SK-N-SH (cell line): ENCODE measurements around the gene CEP44. TPM values are rescaled to one million over a fixed set of nuclear protein-coding genes. Genes with fewer than 3 reads are reported as not detected.

Experiments
- CTCF ChIA-PET: fragments of 300-600, 350-600 bp; formaldehyde crosslinking; extraction: SDS; loops from one replicate; lab custom pipeline; 2021; lab: Yijun Ruan, JAX
- POLR2A ChIA-PET: fragments of 350-600 bp; sonication (Branson Sonifier 250); formaldehyde crosslinking; extraction: SDS; loops from one replicate; lab custom pipeline; 2020; ENCODE audit warnings: antibody characterized with exemption, inconsistent platforms; lab: Yijun Ruan, JAX
- DNase-seq: peaks from one replicate; pipeline ENCODE4 v3.0.0; 2012
- H2AFZ ChIP-seq: fragments of 200-600 bp; sonication (generic); 2 replicates; pipeline ENCODE4 v1.8.1; 2016; ENCODE audit warnings: antibody characterized with exemption, mild to moderate bottlenecking, low read depth
- H3F3A ChIP-seq: fragments of 200-600 bp; sonication (generic); replicated peaks from 2 replicates; pipeline ENCODE3; 2016; ENCODE audit warnings: antibody characterized with exemption, mild to moderate bottlenecking; ENCODE audit not compliant: insufficient read depth
- H3K27ac ChIP-seq, 2 experiments: fragments of 200-500 bp in 1 of 2; fragments of 200-600 bp in 1 of 2; sonication (Bioruptor generic) in 1 of 2; sonication (generic), shearing (Covaris generic) in 1 of 2; 2 replicates each; pipeline versions ENCODE4 v1.5.1 to v1.6.1; 2014 to 2016; ENCODE audit warnings: low read depth in 2 of 2, inconsistent platforms in 1 of 2, low read length in 1 of 2, mild to moderate bottlenecking in 1 of 2, mixed read lengths in 1 of 2
- H3K27me3 ChIP-seq: fragments of 200-600 bp; sonication (generic), shearing (Covaris generic); 2 replicates; pipeline ENCODE4 v1.6.1; 2016; ENCODE audit warnings: mixed run types; ENCODE audit not compliant: insufficient read depth
- H3K36me3 ChIP-seq, 2 experiments: fragments of 200-500 bp in 1 of 2; fragments of 200-600 bp in 1 of 2; sonication (Bioruptor generic) in 1 of 2; sonication (generic) in 1 of 2; replicated peaks in 1 of 2; 2 replicates each; pipeline versions ENCODE3 to v1.5.1; 2014 to 2016; ENCODE audit warnings: low read length in 1 of 2, mild to moderate bottlenecking in 1 of 2; ENCODE audit not compliant: insufficient read depth in 2 of 2, control insufficient read depth in 1 of 2
- H3K4me1 ChIP-seq, 2 experiments: fragments of 200-500 bp in 1 of 2; fragments of 200-600 bp in 1 of 2; sonication (Bioruptor generic) in 1 of 2; sonication (generic), shearing (Covaris generic) in 1 of 2; 2 replicates each; pipeline versions ENCODE4 v1.5.1 to v1.6.1; 2014 to 2016; ENCODE audit warnings: low read depth in 1 of 2, low read length in 1 of 2, mixed run types in 1 of 2; ENCODE audit not compliant: insufficient read depth in 2 of 2, control insufficient read depth in 1 of 2
- H3K4me2 ChIP-seq: fragments of 200-600 bp; sonication (generic), shearing (Covaris generic); 2 replicates; pipeline ENCODE4 v1.6.1; 2017; ENCODE audit warnings: mixed run types
- H3K4me3 ChIP-seq, 2 experiments: fragments of 200-500 bp in 1 of 2; fragments of 200-600 bp in 1 of 2; sonication (Bioruptor generic) in 1 of 2; sonication (generic), shearing (Covaris generic) in 1 of 2; 2 replicates each; pipeline versions ENCODE4 v1.5.1 to v1.8.1; 2014 to 2016; ENCODE audit warnings: low read depth in 2 of 2, inconsistent platforms in 1 of 2, low read length in 1 of 2, mild to moderate bottlenecking in 1 of 2, mixed read lengths in 1 of 2, moderate library complexity in 1 of 2
- H3K79me2 ChIP-seq: fragments of 200-600 bp; sonication (generic); 2 replicates; pipeline ENCODE4 v1.8.1; 2017; ENCODE audit warnings: mild to moderate bottlenecking; ENCODE audit not compliant: insufficient read depth
- H3K9ac ChIP-seq: fragments of 200-600 bp; sonication (generic); 2 replicates; pipeline ENCODE4 v1.6.1; 2017; ENCODE audit warnings: mixed run types
- H3K9me2 ChIP-seq: fragments of 200-600 bp; sonication (generic); 2 replicates; pipeline ENCODE4 v1.6.1; 2017; ENCODE audit warnings: mixed run types
- H3K9me3 ChIP-seq: fragments of 200-600 bp; sonication (generic); 2 replicates; pipeline ENCODE4 v1.6.1; 2017; ENCODE audit warnings: mixed run types, mild to moderate bottlenecking, moderate library complexity
- H4K20me1 ChIP-seq: fragments of 200-600 bp; sonication (generic); 2 replicates; pipeline ENCODE4 v1.6.1; 2017; ENCODE audit warnings: mild to moderate bottlenecking, mixed run types; ENCODE audit not compliant: insufficient read depth
- ELF1 ChIP-seq: IDR thresholded peaks from 2 replicates; pipeline ENCODE4 v1.4.0; 2012
- EZH2phosphoT487 ChIP-seq: fragments of 200-600 bp; sonication (generic); IDR thresholded peaks from 2 replicates; pipeline ENCODE4 v1.6.1; 2017; ENCODE audit warnings: low read depth, mixed run types, mild to moderate bottlenecking, antibody characterized with exemption, moderate library complexity, borderline replicate concordance
- FOSL2 ChIP-seq: IDR thresholded peaks from 2 replicates; pipeline ENCODE4 v1.4.0; 2012; ENCODE audit warnings: low read depth, mild to moderate bottlenecking, moderate library complexity, borderline replicate concordance
- FOXJ3 ChIP-seq: sonication (generic); formaldehyde crosslinking; IDR thresholded peaks from 2 replicates; pipeline ENCODE4 v1.5.1; 2020; ENCODE audit warnings: mild to moderate bottlenecking, missing genetic modification reagents
- GATA2 ChIP-seq: sonication (generic); formaldehyde crosslinking; IDR thresholded peaks from 2 replicates; pipeline ENCODE4 v1.5.0; 2020; ENCODE audit warnings: mild to moderate bottlenecking, missing genetic modification reagents
- MEF2A ChIP-seq: IDR thresholded peaks from 2 replicates; pipeline ENCODE4 v1.4.0; 2012; ENCODE audit warnings: low read depth, borderline replicate concordance
- POLR2AphosphoS5 ChIP-seq: IDR thresholded peaks from 2 replicates; pipeline ENCODE4 v1.6.1; 2012; ENCODE audit warnings: low read depth, low read length
- RFX5 ChIP-seq: IDR thresholded peaks from 2 replicates; pipeline ENCODE4 v1.6.1; 2012; ENCODE audit warnings: mild to moderate bottlenecking, improper control_type of control experiment, low read length
- RXRA ChIP-seq: IDR thresholded peaks from 2 replicates; pipeline ENCODE4 v1.4.0; 2012; ENCODE audit warnings: low read depth, mild to moderate bottlenecking, borderline replicate concordance
- SIN3A ChIP-seq: IDR thresholded peaks from 2 replicates; pipeline ENCODE4 v1.6.1; 2012; ENCODE audit warnings: low read depth, mild to moderate bottlenecking, low read length, moderate library complexity, borderline replicate concordance
- SMC3 ChIP-seq: IDR thresholded peaks from 2 replicates; pipeline ENCODE4 v1.6.1; 2012; ENCODE audit warnings: low read depth, low read length, improper control_type of control experiment
- TEAD4 ChIP-seq: IDR thresholded peaks from 2 replicates; pipeline ENCODE4 v1.4.0; 2012; ENCODE audit warnings: mild to moderate bottlenecking, borderline replicate concordance; ENCODE audit not compliant: insufficient read depth
- YY1 ChIP-seq: IDR thresholded peaks from 2 replicates; pipeline ENCODE4 v1.4.0; 2012; ENCODE audit warnings: low read depth, mild to moderate bottlenecking
- WGBS: methylation state at CpG from one replicate; pipeline ENCODE4 v1.1.6; 2017; ENCODE audit warnings: low lambda C conversion rate; 5-methylcytosine and 5-hydroxymethylcytosine counted together
- polyA plus RNA-seq, 3 experiments: library from polyadenylated mRNA; depleted of rRNA; stranded (reverse); fragments of >200 nt; gene quantifications; 2 replicates each; pipeline ENCODE4 v1.2.3, GENCODE V29; 2012
- TF ChIP-seq, protein P1 (sequence below): IDR thresholded peaks from 2 replicates; pipeline ENCODE4 v1.4.0; 2012; ENCODE audit warnings: low read depth
- TF ChIP-seq, protein P2 (sequence below): IDR thresholded peaks from 2 replicates; pipeline ENCODE4 v1.4.0; 2012; ENCODE audit warnings: low read depth, borderline replicate concordance
- TF ChIP-seq, protein P3 (sequence below): IDR thresholded peaks from 2 replicates; pipeline ENCODE4; 2012

Gene CEP44
- polyA plus RNA-seq, 1 of the 3 experiments (the other 2 are of a cell fraction): 3.8 TPM

DNA sequence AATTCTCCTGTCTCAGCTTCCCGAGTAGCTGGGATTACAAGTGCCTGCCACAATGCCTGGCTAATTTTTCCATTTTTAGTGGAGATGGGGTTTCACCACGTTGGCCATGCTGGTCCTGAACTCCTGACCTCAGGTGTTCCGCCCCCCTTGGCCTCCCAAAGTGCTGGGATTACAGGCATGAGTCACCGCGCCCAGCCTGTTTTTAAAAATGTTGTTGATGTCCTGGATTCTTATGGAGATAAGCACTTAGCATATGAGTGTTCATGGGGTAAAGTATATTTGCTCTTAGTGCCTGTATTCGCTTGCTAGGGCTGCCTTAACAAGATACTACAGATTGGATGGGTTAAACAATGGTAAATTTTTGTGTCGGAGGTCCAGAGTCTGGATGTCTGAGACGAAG, 91.7 kb downstream of the CEP44 start:
- Histone ChIP-seq H3K27me3 (no peaks in the 10 kb centered on the region; the same call in 1 of the 2 replicates), H3K79me2 (no peaks in the 10 kb centered on the region), H3K36me3 (no peaks in the 10 kb centered on the region), H4K20me1 (no peaks in the 10 kb centered on the region), H3F3A (no peaks in the 10 kb centered on the region), H3K4me1 (no peaks in the 10 kb centered on the region; a peak in 1 of 4 replicates), H3K4me2 (no peak overlapping the region), H3K9me3 (no peaks in the 10 kb centered on the region), H2AFZ (no peak overlapping the region), H3K4me3 (no peak overlapping the region), H3K9me2 (no peaks in the 10 kb centered on the region), H3K9ac (no peak overlapping the region), H3K27ac (no peak overlapping the region)
- TF ChIP-seq RFX5 (no peak), POLR2AphosphoS5 (no peak), FOXJ3 (CRISPR knock-in tag) (no peak)
- DNase-seq: no peak
- CTCF ChIA-PET: no interaction called here
- 55% methylated on average over 8 of the region's 8 CpGs for WGBS
- POLR2A ChIA-PET: no interaction called here

DNA sequence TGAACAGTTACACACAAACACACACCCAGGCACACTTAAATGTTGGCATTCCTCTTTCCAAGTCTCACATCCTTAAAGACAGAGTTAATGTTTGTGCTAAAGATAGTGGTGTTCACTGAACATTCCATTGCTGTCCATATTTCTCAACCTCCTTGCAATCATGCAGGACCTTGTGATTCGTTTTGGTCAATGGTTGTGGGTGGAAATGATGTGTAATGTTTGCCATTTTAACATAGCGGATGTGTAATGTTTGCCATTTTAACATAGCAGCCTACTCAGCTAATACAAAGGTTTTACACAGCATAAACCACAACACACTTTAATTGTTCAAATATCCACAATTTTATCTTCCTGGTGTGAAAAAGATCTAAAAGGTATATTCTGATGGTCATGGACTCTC, 93.9 kb downstream of the CEP44 start:
- no peak for DNase-seq
- Histone ChIP-seq H2AFZ (no peak overlapping the region), H3K9me2 (no peaks in the 10 kb centered on the region), H3K9me3 (no peaks in the 10 kb centered on the region), H4K20me1 (no peaks in the 10 kb centered on the region), H3K4me2 (no peak overlapping the region), H3K36me3 (no peaks in the 10 kb centered on the region), H3K4me1 (no peaks in the 10 kb centered on the region; a peak in 1 of 4 replicates), H3K27ac (no peak overlapping the region), H3F3A (no peaks in the 10 kb centered on the region), H3K79me2 (no peaks in the 10 kb centered on the region), H3K4me3 (no peak overlapping the region), H3K9ac (no peak overlapping the region)
- WGBS: 38% methylated on average over 2 of the region's 2 CpGs
- POLR2A ChIA-PET: no interaction called here
- CTCF ChIA-PET: interaction anchor here (2.3 kb wide), 1 partner anchor 12 kb away, joined by 6 read pairs; no protein-coding TSS in a partner anchor
- TF ChIP-seq SMC3: no peak
- TF ChIP-seq TEAD4: no peak
- TF ChIP-seq EZH2phosphoT487: no peak
- no peak for TF ChIP-seq ELF1
- TF ChIP-seq MEF2A: no peak
- TF ChIP-seq GATA2: no peak
- TF ChIP-seq, protein P1, sequence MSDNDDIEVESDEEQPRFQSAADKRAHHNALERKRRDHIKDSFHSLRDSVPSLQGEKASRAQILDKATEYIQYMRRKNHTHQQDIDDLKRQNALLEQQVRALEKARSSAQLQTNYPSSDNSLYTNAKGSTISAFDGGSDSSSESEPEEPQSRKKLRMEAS: no peak
- TF ChIP-seq YY1: no peak
- TF ChIP-seq, protein P2, sequence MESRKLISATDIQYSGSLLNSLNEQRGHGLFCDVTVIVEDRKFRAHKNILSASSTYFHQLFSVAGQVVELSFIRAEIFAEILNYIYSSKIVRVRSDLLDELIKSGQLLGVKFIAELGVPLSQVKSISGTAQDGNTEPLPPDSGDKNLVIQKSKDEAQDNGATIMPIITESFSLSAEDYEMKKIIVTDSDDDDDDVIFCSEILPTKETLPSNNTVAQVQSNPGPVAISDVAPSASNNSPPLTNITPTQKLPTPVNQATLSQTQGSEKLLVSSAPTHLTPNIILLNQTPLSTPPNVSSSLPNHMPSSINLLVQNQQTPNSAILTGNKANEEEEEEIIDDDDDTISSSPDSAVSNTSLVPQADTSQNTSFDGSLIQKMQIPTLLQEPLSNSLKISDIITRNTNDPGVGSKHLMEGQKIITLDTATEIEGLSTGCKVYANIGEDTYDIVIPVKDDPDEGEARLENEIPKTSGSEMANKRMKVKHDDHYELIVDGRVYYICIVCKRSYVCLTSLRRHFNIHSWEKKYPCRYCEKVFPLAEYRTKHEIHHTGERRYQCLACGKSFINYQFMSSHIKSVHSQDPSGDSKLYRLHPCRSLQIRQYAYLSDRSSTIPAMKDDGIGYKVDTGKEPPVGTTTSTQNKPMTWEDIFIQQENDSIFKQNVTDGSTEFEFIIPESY: no peak
- no peak for TF ChIP-seq SIN3A
- TF ChIP-seq, protein P3, sequence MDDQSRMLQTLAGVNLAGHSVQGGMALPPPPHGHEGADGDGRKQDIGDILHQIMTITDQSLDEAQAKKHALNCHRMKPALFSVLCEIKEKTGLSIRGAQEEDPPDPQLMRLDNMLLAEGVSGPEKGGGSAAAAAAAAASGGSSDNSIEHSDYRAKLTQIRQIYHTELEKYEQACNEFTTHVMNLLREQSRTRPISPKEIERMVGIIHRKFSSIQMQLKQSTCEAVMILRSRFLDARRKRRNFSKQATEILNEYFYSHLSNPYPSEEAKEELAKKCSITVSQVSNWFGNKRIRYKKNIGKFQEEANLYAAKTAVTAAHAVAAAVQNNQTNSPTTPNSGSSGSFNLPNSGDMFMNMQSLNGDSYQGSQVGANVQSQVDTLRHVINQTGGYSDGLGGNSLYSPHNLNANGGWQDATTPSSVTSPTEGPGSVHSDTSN: no peak
- TF ChIP-seq RXRA: no peak
- TF ChIP-seq FOSL2: no peak
- TF ChIP-seq, all 33 proteins: peak for 0
- H3K27me3 ChIP-seq: no peaks in the 10 kb centered on the region; the same call in 1 of the 2 replicates
